ENCODE measurements around the gene RET.

Gene RET

GRCh38 chr10:43111101-43111500 lies 34.2 kb downstream of the RET start:
- no peak for DNase-seq

- DNase-seq = no peak
Observed at GRCh38 chr10:43111921-43112607, 35.2 kb downstream of the RET start.

- DNase-seq = no peak
Observed at GRCh38 chr10:43112608-43112961, 35.7 kb downstream of the RET start.

- DNase-seq = no peak
Observed at GRCh38 chr10:43113201-43114087, 36.6 kb downstream of the RET start.

- DNase-seq = no peak
Observed at GRCh38 chr10:43114088-43114742, 37.3 kb downstream of the RET start.

GRCh38 chr10:43114743-43115611 lies 38.1 kb downstream of the RET start:
- DNase-seq = no peak

GRCh38 chr10:43115881-43116595 lies 39.2 kb downstream of the RET start:
- no peak for DNase-seq

- no peak for DNase-seq
Observed at GRCh38 chr10:43116596-43116995, 39.7 kb downstream of the RET start.

GRCh38 chr10:43117031-43117776 lies 40.3 kb downstream of the RET start:
- no peak for DNase-seq

- no peak for DNase-seq
Observed at GRCh38 chr10:43117777-43118583, 41.1 kb downstream of the RET start.

- no peak for DNase-seq
Observed at GRCh38 chr10:43118631-43119415, 42.0 kb downstream of the RET start.

GRCh38 chr10:43119416-43120115 lies 42.7 kb downstream of the RET start:
- no peak for DNase-seq

- peak; percentile 65 for DNase-seq
Observed at GRCh38 chr10:43120116-43120928, 43.5 kb downstream of the RET start.

GRCh38 chr10:43120929-43121314 lies 44.1 kb downstream of the RET start:
- DNase-seq = peak; percentile 78

- no peak for DNase-seq
Observed at GRCh38 chr10:43121444-43121843, 44.6 kb downstream of the RET start.

GRCh38 chr10:43122096-43122495 lies 45.2 kb downstream of the RET start:
- no peak for DNase-seq

GRCh38 chr10:43122826-43123225 lies 46.0 kb downstream of the RET start:
- DNase-seq = peak; percentile 33

Data from activated CD8-positive, alpha-beta memory T cell treated with anti-CD3 and anti-CD28 coated beads for 24 hours (primary cell).